A549 (cell line): ENCODE measurements around the gene TIMM21. TPM values are rescaled to one million over a fixed set of nuclear protein-coding genes. Genes with fewer than 3 reads are reported as not detected.

ENCODE experiments used
- ATAC-seq, 2 experiments: fragments of 200-7000 bp in 1 of 2; fragments of >200 bp in 1 of 2; cut with Nextera tagmentation in 1 of 2; cut with Tn5 transposase in 1 of 2; 3 replicates each; pipeline versions ENCODE4 v1.8.0 to v1.9.1; 2018 to 2020; ENCODE audit warnings: mild to moderate bottlenecking in 1 of 2, moderate library complexity in 1 of 2
- CTCF ChIA-PET: fragments of 300-600 bp; sonication (Branson Sonifier 250); formaldehyde crosslinking; extraction: SDS; loops from one replicate; lab custom pipeline; 2021; ENCODE audit warnings: antibody characterized with exemption, inconsistent platforms; lab: Yijun Ruan, JAX
- POLR2A ChIA-PET: fragments of 350-600 bp; formaldehyde crosslinking; extraction: SDS; loops from one replicate; lab custom pipeline; 2021; ENCODE audit warnings: antibody characterized with exemption, inconsistent platforms; lab: Yijun Ruan, JAX
- DNase-seq, 2 experiments: peaks; one replicate each; pipeline versions ENCODE4 v3.0.0 to v3.0.0-alpha.2; 2011 to 2016; ENCODE audit warnings: low read depth in 1 of 2, low spot score in 1 of 2
- FAIRE-seq: peaks from 2 replicates; lab custom pipeline; 2011; peaks lifted over from hg19 to GRCh38; lab: Jason Lieb, UNC
- H3K27ac ChIP-seq, 2 experiments: fragments of >200 bp; sonication (Bioruptor Twin); formaldehyde crosslinking; 3 replicates each; pipeline ENCODE4 v1.5.1; 2016 to 2017
- H3K4me1 ChIP-seq: fragments of >200 bp; sonication (Bioruptor Twin); formaldehyde crosslinking; 3 replicates; pipeline ENCODE4 v1.6.1; 2016
- H3K4me2 ChIP-seq: fragments of >200 bp; sonication (Bioruptor Twin); formaldehyde crosslinking; 3 replicates; pipeline ENCODE4 v1.6.1; 2016
- H3K4me3 ChIP-seq: fragments of >200 bp; sonication (Bioruptor Twin); formaldehyde crosslinking; 3 replicates; pipeline ENCODE4 v1.5.1; 2016
- H3K9me3 ChIP-seq: fragments of >200 bp; sonication (Bioruptor Twin); formaldehyde crosslinking; 3 replicates; pipeline ENCODE4 v1.6.1; 2016
- BCL3 ChIP-seq: fragments of >200 bp; sonication (Bioruptor Twin); formaldehyde crosslinking; IDR thresholded peaks from 3 replicates; pipeline ENCODE4 v1.6.1; 2016
- CBX2 ChIP-seq: fragments of 200-600 bp; sonication (generic); IDR thresholded peaks from 2 replicates; pipeline ENCODE4 v1.6.1; 2016; ENCODE audit warnings: low read depth, mild to moderate bottlenecking, borderline replicate concordance
- CHD2 ChIP-seq: fragments of 150-350 bp; IDR thresholded peaks from 2 replicates; pipeline ENCODE4 v1.6.1; 2014; ENCODE audit warnings: low read length; ENCODE audit not compliant: partially characterized antibody
- CHD4 ChIP-seq: fragments of 200-600 bp; sonication (generic); IDR thresholded peaks from 2 replicates; pipeline ENCODE4 v1.6.1; 2016; ENCODE audit warnings: antibody characterized with exemption, mild to moderate bottlenecking, borderline replicate concordance
- EHMT2 ChIP-seq: fragments of 200-600 bp; sonication (generic); IDR thresholded peaks from 2 replicates; pipeline ENCODE4 v1.6.1; 2016; ENCODE audit warnings: antibody characterized with exemption, low read depth, mild to moderate bottlenecking, moderate library complexity
- ELK1 ChIP-seq: fragments of 150-350 bp; IDR thresholded peaks from 2 replicates; pipeline ENCODE4 v1.6.1; 2014; ENCODE audit warnings: low read depth, mild to moderate bottlenecking, low read length
- GATA3 ChIP-seq: IDR thresholded peaks from 2 replicates; pipeline ENCODE4 v1.6.1; 2012; ENCODE audit warnings: borderline replicate concordance
- HDAC2 ChIP-seq: fragments of 200-600 bp; sonication (generic); IDR thresholded peaks from 2 replicates; pipeline ENCODE4 v1.6.1; 2016
- HOXA7 ChIP-seq: fragments of 250-450 bp; sonication (Bioruptor Pico); IDR thresholded peaks from 2 replicates; pipeline ENCODE4 v1.5.0; 2020; ENCODE audit warnings: mild to moderate bottlenecking, moderate library complexity
- HOXB13 ChIP-seq: fragments of 250-450 bp; sonication (Bioruptor Pico); IDR thresholded peaks from 2 replicates; pipeline ENCODE4 v1.5.0; 2020; ENCODE audit warnings: low read depth, mild to moderate bottlenecking, moderate library complexity
- JUN ChIP-seq, 2 experiments: fragments of >200 bp; sonication (Bioruptor Twin); formaldehyde crosslinking; IDR thresholded peaks; 2 replicates in 1 of 2; 3 replicates in 1 of 2; pipeline ENCODE4 v1.6.1; 2016 to 2017
- NR3C1 ChIP-seq: fragments of >200 bp; sonication (Bioruptor Twin); formaldehyde crosslinking; IDR thresholded peaks from 3 replicates; pipeline ENCODE4 v1.6.1; 2017
- RCOR1 ChIP-seq: fragments of 150-350 bp; IDR thresholded peaks from 2 replicates; pipeline ENCODE4 v1.6.1; 2014; ENCODE audit warnings: antibody characterized with exemption, low read length, low read depth
- RFX5 ChIP-seq: fragments of 450-650 bp; IDR thresholded peaks from 2 replicates; pipeline ENCODE4 v1.7.1; 2014; ENCODE audit warnings: antibody characterized with exemption, mild to moderate bottlenecking, moderate library complexity
- SMC3 ChIP-seq: fragments of >200 bp; sonication (Bioruptor Twin); formaldehyde crosslinking; IDR thresholded peaks from 3 replicates; pipeline ENCODE4 v1.6.1; 2018; ENCODE audit warnings: inconsistent platforms
- TP53 ChIP-seq: fragments of 250-450 bp; sonication (Bioruptor Pico); IDR thresholded peaks from 2 replicates; pipeline ENCODE4 v1.5.0; 2021; ENCODE audit warnings: mild to moderate bottlenecking, moderate library complexity
- ZC3H11A ChIP-seq: fragments of 450-650 bp; IDR thresholded peaks from 2 replicates; pipeline ENCODE4 v1.6.1; 2014; ENCODE audit warnings: antibody characterized with exemption, mild to moderate bottlenecking
- WGBS: methylation state at CpG from one replicate; pipeline ENCODE4 v1.1.6; 2017; ENCODE audit errors: missing lambda C conversion rate; 5-methylcytosine and 5-hydroxymethylcytosine counted together
- polyA plus RNA-seq, 4 experiments: library from polyadenylated mRNA; depleted of rRNA in 3 of 4; stranded (reverse); fragments of >200 nt; fragmentation: RNase III in 1 of 4; extraction: RNeasy Plus Mini Kit Qiagen cat#74134 plus additional on column Dnase treatment in 1 of 4; gene quantifications; 2 replicates in 3 of 4; 3 replicates in 1 of 4; pipeline ENCODE4 v1.2.3, GENCODE V29; 2011 to 2017
- TF ChIP-seq, protein P1 (sequence below): IDR thresholded peaks from 2 replicates; pipeline ENCODE4 v1.6.1; 2012
- TF ChIP-seq, protein P2 (sequence below): fragments of 250-450 bp; sonication (Bioruptor Pico); IDR thresholded peaks from 2 replicates; pipeline ENCODE4 v1.5.0; 2020; ENCODE audit warnings: low read depth, mild to moderate bottlenecking, moderate library complexity
- TF ChIP-seq, protein P3 (sequence below): fragments of >200 bp; sonication (Bioruptor Twin); formaldehyde crosslinking; IDR thresholded peaks from 3 replicates; pipeline ENCODE4 v1.5.1; 2016

Gene TIMM21
- polyA plus RNA-seq, 2 of the 4 experiments (the other 2 are of a cell fraction): 61.4 to 64.6 TPM

DNA sequence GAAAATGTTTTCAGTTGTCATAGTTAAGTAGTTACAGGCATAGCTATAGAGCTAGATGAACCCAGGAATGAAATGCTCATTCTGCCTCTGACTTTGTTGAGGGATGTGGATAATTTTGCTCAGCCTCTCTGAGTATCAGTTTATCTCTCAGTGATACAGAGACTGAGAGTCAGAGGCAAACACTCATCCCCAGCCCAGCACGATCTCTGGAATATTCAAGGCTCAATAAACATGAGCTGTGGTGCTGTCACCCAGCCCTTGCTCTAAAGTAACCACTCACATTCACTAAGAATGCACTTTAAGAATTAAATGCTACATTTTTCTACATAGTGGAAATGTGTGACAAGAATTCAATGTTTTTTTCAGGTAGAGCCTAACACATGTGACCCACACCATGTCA, 30.6 kb downstream of the TIMM21 start:
- Histone ChIP-seq H3K4me2 (no peak overlapping the region), H3K9me3 (no peaks in the 10 kb centered on the region), H3K4me1 (no peaks in the 10 kb centered on the region)
- DNase-seq: no peak
- no peak for TF ChIP-seq TP53 (CRISPR knock-in tag)
- no peak for TF ChIP-seq EHMT2
- no peak for TF ChIP-seq JUN (IDR thresholded peaks at IDR 0.05)
- no peak for TF ChIP-seq ZC3H11A
- TF ChIP-seq, protein P1, sequence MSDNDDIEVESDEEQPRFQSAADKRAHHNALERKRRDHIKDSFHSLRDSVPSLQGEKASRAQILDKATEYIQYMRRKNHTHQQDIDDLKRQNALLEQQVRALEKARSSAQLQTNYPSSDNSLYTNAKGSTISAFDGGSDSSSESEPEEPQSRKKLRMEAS: no peak
- TF ChIP-seq RFX5: no peak
- TF ChIP-seq, protein P2, sequence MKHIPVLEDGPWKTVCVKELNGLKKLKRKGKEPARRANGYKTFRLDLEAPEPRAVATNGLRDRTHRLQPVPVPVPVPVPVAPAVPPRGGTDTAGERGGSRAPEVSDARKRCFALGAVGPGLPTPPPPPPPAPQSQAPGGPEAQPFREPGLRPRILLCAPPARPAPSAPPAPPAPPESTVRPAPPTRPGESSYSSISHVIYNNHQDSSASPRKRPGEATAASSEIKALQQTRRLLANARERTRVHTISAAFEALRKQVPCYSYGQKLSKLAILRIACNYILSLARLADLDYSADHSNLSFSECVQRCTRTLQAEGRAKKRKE (CRISPR knock-in tag): no peak
- TF ChIP-seq, protein P3, sequence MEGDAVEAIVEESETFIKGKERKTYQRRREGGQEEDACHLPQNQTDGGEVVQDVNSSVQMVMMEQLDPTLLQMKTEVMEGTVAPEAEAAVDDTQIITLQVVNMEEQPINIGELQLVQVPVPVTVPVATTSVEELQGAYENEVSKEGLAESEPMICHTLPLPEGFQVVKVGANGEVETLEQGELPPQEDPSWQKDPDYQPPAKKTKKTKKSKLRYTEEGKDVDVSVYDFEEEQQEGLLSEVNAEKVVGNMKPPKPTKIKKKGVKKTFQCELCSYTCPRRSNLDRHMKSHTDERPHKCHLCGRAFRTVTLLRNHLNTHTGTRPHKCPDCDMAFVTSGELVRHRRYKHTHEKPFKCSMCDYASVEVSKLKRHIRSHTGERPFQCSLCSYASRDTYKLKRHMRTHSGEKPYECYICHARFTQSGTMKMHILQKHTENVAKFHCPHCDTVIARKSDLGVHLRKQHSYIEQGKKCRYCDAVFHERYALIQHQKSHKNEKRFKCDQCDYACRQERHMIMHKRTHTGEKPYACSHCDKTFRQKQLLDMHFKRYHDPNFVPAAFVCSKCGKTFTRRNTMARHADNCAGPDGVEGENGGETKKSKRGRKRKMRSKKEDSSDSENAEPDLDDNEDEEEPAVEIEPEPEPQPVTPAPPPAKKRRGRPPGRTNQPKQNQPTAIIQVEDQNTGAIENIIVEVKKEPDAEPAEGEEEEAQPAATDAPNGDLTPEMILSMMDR: no peak
- TF ChIP-seq CHD4: no peak
- TF ChIP-seq HDAC2: no peak
- TF ChIP-seq HOXB13 (CRISPR knock-in tag): no peak
- no peak for TF ChIP-seq SMC3
- no peak for TF ChIP-seq ELK1
- TF ChIP-seq, all 56 proteins: peak for 0
- ChIA-PET POLR2A (no interaction called here), CTCF (no interaction called here)
- FAIRE-seq (no peak), ATAC-seq (no peak)
- Histone ChIP-seq H3K27ac (no peak overlapping the region), H3K4me3 (no peak overlapping the region)
- WGBS: 58% methylated on average over 1 of the region's 1 CpG

GRCh38 chr18:74179623-74180199, 31.4 kb downstream of the TIMM21 start:
- Histone ChIP-seq H3K4me2 (no peak overlapping the region), H3K4me3 (no peak overlapping the region), H3K4me1 (no peaks in the 10 kb centered on the region), H3K27ac (no peak overlapping the region), H3K9me3 (no peaks in the 10 kb centered on the region)
- ChIA-PET CTCF (interaction anchor here (0.6 kb wide), 1 partner anchor 10 kb away, joined by 3 read pairs; no protein-coding TSS in a partner anchor), POLR2A (no interaction called here)
- ATAC-seq (no peak), FAIRE-seq (no peak), DNase-seq (no peak)
- TF ChIP-seq CHD2 (no peak), NR3C1 (no peak), HOXA7 (CRISPR knock-in tag) (no peak), BCL3 (no peak), GATA3 (no peak), RCOR1 (no peak), CBX2 (no peak)
- TF ChIP-seq, protein P3: no peak
- TF ChIP-seq, protein P1: no peak
- WGBS: 46% methylated on average over 3 of the region's 10 CpGs
